Neural progenitor cell (in vitro differentiated cells): ENCODE data around the gene HSD17B8. TPM values are rescaled to one million over a fixed set of nuclear protein-coding genes. Genes with fewer than 3 reads are reported as not detected.
A peak's percentile ranks its signal among the peaks of the same experiment; 100 is the strongest.

Source experiments
- DNase-seq: peaks from one replicate; pipeline ENCODE4 v3.0.0-alpha.2; 2016; ENCODE audit warnings: low spot score
- H2AFZ ChIP-seq: fragments of 200-600 bp; sonication (generic); replicated peaks from 2 replicates; pipeline ENCODE4 v1.6.1; 2016; ENCODE audit warnings: antibody characterized with exemption
- H3F3A ChIP-seq: fragments of 200-600 bp; sonication (generic); 2 replicates; pipeline ENCODE4 v1.6.1; 2016; ENCODE audit warnings: antibody characterized with exemption, low read depth
- H3K27ac ChIP-seq: fragments of 200-600 bp; sonication (generic); 2 replicates; pipeline ENCODE4 v1.5.1; 2016; ENCODE audit warnings: mild to moderate bottlenecking
- H3K27me3 ChIP-seq: fragments of 200-600 bp; sonication (generic); 2 replicates; pipeline ENCODE4 v1.6.1; 2016; ENCODE audit warnings: mild to moderate bottlenecking, moderate library complexity
- H3K36me3 ChIP-seq: fragments of 200-600 bp; sonication (generic); 2 replicates; pipeline ENCODE4 v1.5.1; 2016
- H3K4me1 ChIP-seq: fragments of 200-600 bp; sonication (generic); 2 replicates; pipeline ENCODE4 v1.6.1; 2016; ENCODE audit warnings: mixed run types
- H3K4me2 ChIP-seq: fragments of 200-600 bp; sonication (generic); 2 replicates; pipeline ENCODE4 v1.6.1; 2016
- H3K4me3 ChIP-seq: fragments of 200-600 bp; sonication (generic); 2 replicates; pipeline ENCODE4 v1.5.1; 2016
- H3K79me2 ChIP-seq: fragments of 200-600 bp; sonication (generic); 2 replicates; pipeline ENCODE4 v1.6.1; 2016; ENCODE audit warnings: low read depth
- H3K9ac ChIP-seq: fragments of 200-600 bp; sonication (generic); 2 replicates; pipeline ENCODE4 v1.6.1; 2016
- H3K9me3 ChIP-seq: fragments of 200-600 bp; sonication (generic); 2 replicates; pipeline ENCODE4 v1.5.1; 2016; ENCODE audit warnings: low read depth
- H4K20me1 ChIP-seq: fragments of 200-600 bp; sonication (generic); 2 replicates; pipeline ENCODE4 v1.6.1; 2016; ENCODE audit warnings: low read depth
- H3K27ac Mint-ChIP-seq: 3 replicates; pipeline ENCODE4 v1.8.0; 2021; ENCODE audit warnings: mixed read lengths
- H3K27me3 Mint-ChIP-seq: 2 replicates; pipeline ENCODE4 v1.8.0; 2022; ENCODE audit warnings: low read depth, mild to moderate bottlenecking, inconsistent platforms, moderate library complexity, mixed read lengths; ENCODE audit not compliant: insufficient read depth
- H3K36me3 Mint-ChIP-seq: 3 replicates; pipeline ENCODE4 v1.8.0; 2021; ENCODE audit warnings: mixed read lengths
- H3K4me1 Mint-ChIP-seq: 3 replicates; pipeline ENCODE4 v1.8.0; 2021; ENCODE audit warnings: mixed read lengths
- H3K4me3 Mint-ChIP-seq: 3 replicates; pipeline ENCODE4 v1.8.0; 2021; ENCODE audit warnings: mild to moderate bottlenecking, moderate library complexity, mixed read lengths
- H3K9me3 Mint-ChIP-seq: 3 replicates; pipeline ENCODE4 v1.8.0; 2020; ENCODE audit warnings: mixed read lengths
- EZH2 ChIP-seq: fragments of 200-600 bp; sonication (generic); IDR thresholded peaks from 2 replicates; pipeline ENCODE4 v1.6.1; 2017; ENCODE audit warnings: antibody characterized with exemption, mild to moderate bottlenecking, moderate library complexity
- EZH2phosphoT487 ChIP-seq: fragments of 200-600 bp; sonication (generic); IDR thresholded peaks from 2 replicates; pipeline ENCODE4 v1.6.1; 2017; ENCODE audit warnings: antibody characterized with exemption
- total RNA-seq: library from RNA; depleted of rRNA; stranded (reverse); fragments of >200 nt; gene quantifications from 2 replicates; pipeline ENCODE4 v1.2.3, GENCODE V29; 2015; ENCODE audit warnings: low replicate concordance
- TF ChIP-seq, protein P1 (sequence below): fragments of 200-600 bp; sonication (generic); IDR thresholded peaks from 2 replicates; pipeline ENCODE4 v1.5.1; 2017; ENCODE audit warnings: antibody characterized with exemption, mild to moderate bottlenecking

HSD17B8 gene
- total RNA-seq, 1 donor from 2014 or later, result 4.8 TPM

DNA sequence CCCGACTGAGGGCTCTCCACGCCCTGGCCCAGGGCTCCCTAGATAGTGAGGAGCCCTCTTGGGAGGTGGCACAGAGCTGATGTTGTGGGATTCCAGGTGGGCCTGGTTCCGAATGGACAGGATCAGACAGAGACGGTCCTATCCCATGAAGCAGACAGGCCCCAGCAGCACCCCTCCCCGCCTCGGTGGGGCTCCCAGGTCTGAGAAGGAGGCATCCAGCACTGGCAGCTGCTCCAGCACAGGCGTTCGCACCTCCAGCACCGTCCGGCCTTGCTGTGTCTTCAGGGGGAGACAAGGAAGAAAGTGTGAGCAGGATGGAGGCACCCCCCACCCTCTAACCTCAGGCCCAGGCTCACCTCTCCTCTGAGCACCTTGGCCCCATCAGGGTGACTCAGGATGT lies 40.9 kb upstream of the HSD17B8 start:
- H3F3A ChIP-seq, result no peaks in the 10 kb centered on the region
- H3K27ac ChIP-seq, result no peak overlapping the region
- peaks cover 18% of the 10 kb centered on the region for H3K27me3 ChIP-seq
- H3K36me3 ChIP-seq, result no peaks in the 10 kb centered on the region
- H4K20me1 ChIP-seq, result no peaks in the 10 kb centered on the region
- H3K4me1 ChIP-seq, result no peaks in the 10 kb centered on the region
- no peak for DNase-seq
- H2AFZ ChIP-seq, result no peak overlapping the region
- Mint-ChIP-seq H3K36me3 (no peaks in the 10 kb centered on the region), H3K27me3 (peaks cover 16% of the 10 kb centered on the region), H3K4me3 (no peak overlapping the region), H3K4me1 (peaks cover 16% of the 10 kb centered on the region), H3K27ac (no peak overlapping the region), H3K9me3 (no peaks in the 10 kb centered on the region)
- H3K9ac ChIP-seq, result no peak overlapping the region
- no peaks in the 10 kb centered on the region for H3K9me3 ChIP-seq
- no peaks in the 10 kb centered on the region for H3K79me2 ChIP-seq
- TF ChIP-seq EZH2 (no peak), EZH2phosphoT487 (no peak)
- TF ChIP-seq, protein P1, sequence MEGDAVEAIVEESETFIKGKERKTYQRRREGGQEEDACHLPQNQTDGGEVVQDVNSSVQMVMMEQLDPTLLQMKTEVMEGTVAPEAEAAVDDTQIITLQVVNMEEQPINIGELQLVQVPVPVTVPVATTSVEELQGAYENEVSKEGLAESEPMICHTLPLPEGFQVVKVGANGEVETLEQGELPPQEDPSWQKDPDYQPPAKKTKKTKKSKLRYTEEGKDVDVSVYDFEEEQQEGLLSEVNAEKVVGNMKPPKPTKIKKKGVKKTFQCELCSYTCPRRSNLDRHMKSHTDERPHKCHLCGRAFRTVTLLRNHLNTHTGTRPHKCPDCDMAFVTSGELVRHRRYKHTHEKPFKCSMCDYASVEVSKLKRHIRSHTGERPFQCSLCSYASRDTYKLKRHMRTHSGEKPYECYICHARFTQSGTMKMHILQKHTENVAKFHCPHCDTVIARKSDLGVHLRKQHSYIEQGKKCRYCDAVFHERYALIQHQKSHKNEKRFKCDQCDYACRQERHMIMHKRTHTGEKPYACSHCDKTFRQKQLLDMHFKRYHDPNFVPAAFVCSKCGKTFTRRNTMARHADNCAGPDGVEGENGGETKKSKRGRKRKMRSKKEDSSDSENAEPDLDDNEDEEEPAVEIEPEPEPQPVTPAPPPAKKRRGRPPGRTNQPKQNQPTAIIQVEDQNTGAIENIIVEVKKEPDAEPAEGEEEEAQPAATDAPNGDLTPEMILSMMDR, result no peak
- H3K4me3 ChIP-seq, result no peak overlapping the region
- no peak overlapping the region for H3K4me2 ChIP-seq

DNA sequence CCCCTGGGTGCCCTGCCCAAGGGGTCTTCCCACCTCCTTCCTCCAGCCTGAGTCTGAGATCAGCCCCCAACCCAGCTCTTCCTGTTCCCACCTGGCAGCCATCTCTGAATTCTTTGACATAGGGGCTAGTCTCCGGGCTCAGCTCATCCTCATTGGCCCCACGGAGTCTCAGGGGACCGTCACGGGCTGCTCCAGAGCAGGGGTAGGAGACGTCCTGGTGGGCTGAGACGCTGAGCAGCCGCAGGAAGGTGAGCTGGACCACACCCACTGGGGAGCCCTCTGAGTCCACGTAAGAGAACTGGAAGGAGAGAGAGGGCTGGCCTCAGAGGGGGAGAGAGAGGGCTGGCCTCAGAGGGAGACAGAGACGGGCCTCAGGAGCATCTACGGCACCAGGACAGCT lies 40.3 kb upstream of the HSD17B8 start:
- Mint-ChIP-seq H3K4me1 (peaks cover 16% of the 10 kb centered on the region), H3K4me3 (no peak overlapping the region), H3K27ac (no peak overlapping the region), H3K27me3 (peaks cover 12% of the 10 kb centered on the region), H3K9me3 (no peaks in the 10 kb centered on the region), H3K36me3 (no peaks in the 10 kb centered on the region)
- H3F3A ChIP-seq, result no peaks in the 10 kb centered on the region
- DNase-seq, result no peak
- no peak overlapping the region for H3K9ac ChIP-seq
- no peaks in the 10 kb centered on the region for H3K9me3 ChIP-seq
- H4K20me1 ChIP-seq, result no peaks in the 10 kb centered on the region
- no peak overlapping the region for H2AFZ ChIP-seq
- TF ChIP-seq, protein P1, result no peak
- no peak for TF ChIP-seq EZH2phosphoT487
- no peak for TF ChIP-seq EZH2
- H3K36me3 ChIP-seq, result no peaks in the 10 kb centered on the region
- no peak overlapping the region for H3K4me3 ChIP-seq
- no peak overlapping the region for H3K4me2 ChIP-seq
- H3K27ac ChIP-seq, result no peak overlapping the region
- H3K27me3 ChIP-seq, result peaks cover 18% of the 10 kb centered on the region
- no peaks in the 10 kb centered on the region for H3K79me2 ChIP-seq
- H3K4me1 ChIP-seq, result no peaks in the 10 kb centered on the region

DNA sequence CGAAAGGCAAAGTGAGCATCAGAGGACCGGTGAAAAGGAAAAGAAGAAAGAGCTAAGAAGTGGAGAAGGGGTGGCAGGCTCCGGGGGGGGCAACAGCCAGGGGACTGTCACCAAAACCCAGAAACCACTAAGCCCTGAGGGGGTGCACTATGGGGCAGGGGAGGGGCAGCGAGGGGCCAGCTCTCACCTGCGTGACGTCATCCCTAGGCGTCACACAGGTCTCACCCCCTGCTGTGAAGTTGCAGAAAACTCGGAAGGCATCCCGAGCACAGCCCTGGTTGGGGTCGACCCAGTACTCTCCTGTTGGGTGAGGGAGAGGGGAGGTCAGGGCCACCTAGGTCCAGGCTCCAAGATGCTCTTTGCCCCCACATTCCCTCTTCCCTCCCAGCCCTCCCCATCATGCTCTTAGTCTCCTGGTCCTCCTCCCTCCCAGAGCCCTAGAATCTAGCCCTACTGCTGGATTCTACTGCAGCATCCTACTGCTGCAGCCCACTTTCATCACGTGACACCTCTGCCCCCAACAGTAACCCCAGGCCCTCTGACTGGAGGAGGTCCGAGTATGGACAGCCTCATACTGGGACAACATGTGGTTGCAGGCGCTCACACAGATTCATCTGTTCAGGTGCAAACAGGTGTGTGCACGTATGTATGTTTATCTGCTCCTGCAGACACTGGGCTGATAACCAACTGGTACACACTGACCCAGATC lies 39.6 kb upstream of the HSD17B8 start:
- no peak for DNase-seq
- no peak overlapping the region for H3K9ac ChIP-seq

More for the DNA sequence above, 39.6 kb upstream of the HSD17B8 start:
- no peak for TF ChIP-seq EZH2
- TF ChIP-seq EZH2phosphoT487, result no peak
- TF ChIP-seq, protein P1, result no peak
- Histone ChIP-seq H3K4me3 (no peak overlapping the region), H2AFZ (no peak overlapping the region), H3K9me3 (no peaks in the 10 kb centered on the region), H4K20me1 (no peaks in the 10 kb centered on the region), H3K4me2 (no peak overlapping the region), H3K36me3 (no peaks in the 10 kb centered on the region), H3K27me3 (peaks cover 18% of the 10 kb centered on the region), H3K4me1 (no peaks in the 10 kb centered on the region), H3K27ac (no peak overlapping the region), H3K79me2 (no peaks in the 10 kb centered on the region), H3F3A (no peaks in the 10 kb centered on the region)
- Mint-ChIP-seq H3K27ac (peak overlapping the region; percentile 57), H3K9me3 (no peaks in the 10 kb centered on the region), H3K36me3 (no peaks in the 10 kb centered on the region), H3K4me1 (peaks cover 16% of the 10 kb centered on the region), H3K4me3 (no peak overlapping the region), H3K27me3 (peaks cover 12% of the 10 kb centered on the region)
